GM12872 (cell line): ENCODE results near the gene SYP.

Source experiments
- TF ChIP-seq, protein P1 (sequence below): IDR thresholded peaks from 3 replicates; pipeline ENCODE4 v1.5.1; 2011; ENCODE audit warnings: low read depth, mild to moderate bottlenecking, low read length, moderate library complexity; ENCODE audit not compliant: insufficient read depth

The SYP gene

DNA sequence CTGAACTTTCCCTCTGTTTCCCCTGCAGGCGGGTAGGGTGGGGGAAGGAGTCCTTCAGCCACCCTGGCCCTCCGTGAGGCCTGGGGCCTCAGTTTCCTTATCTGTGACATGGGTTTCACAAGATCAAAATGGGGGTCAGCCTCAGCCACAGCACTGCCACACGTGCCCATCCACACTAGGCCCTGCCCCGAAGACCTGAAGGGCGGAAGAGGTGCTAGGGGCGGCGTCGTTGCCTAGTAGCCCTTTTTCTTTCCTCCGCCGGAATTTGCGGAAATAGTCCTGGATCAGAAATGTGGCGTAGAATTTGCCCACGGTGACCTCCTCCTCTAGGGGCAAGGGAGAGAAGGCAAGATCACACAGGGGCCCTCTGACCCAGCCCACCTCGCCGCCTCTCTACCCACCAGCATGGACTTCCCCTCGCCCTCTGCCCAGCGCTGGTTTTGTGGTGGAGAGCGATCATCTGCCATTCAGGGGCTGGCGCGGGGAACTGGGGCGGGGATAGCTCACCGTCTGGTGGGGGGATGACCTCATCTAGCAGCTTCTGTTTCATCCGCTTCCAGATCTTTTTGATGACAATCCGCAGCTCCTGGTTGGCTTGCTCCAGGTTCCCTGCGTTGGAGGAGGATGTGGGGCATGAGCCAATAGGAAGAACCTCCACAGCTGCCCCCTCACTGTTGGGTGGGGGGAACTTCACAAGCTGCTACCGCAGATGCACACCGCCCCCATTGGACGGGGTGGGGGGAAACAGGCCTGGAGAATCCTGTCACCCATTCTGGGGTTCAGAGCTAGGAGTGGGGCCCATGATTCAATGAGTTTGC, 9.7 kb upstream of the SYP start:
- TF ChIP-seq, protein P1, sequence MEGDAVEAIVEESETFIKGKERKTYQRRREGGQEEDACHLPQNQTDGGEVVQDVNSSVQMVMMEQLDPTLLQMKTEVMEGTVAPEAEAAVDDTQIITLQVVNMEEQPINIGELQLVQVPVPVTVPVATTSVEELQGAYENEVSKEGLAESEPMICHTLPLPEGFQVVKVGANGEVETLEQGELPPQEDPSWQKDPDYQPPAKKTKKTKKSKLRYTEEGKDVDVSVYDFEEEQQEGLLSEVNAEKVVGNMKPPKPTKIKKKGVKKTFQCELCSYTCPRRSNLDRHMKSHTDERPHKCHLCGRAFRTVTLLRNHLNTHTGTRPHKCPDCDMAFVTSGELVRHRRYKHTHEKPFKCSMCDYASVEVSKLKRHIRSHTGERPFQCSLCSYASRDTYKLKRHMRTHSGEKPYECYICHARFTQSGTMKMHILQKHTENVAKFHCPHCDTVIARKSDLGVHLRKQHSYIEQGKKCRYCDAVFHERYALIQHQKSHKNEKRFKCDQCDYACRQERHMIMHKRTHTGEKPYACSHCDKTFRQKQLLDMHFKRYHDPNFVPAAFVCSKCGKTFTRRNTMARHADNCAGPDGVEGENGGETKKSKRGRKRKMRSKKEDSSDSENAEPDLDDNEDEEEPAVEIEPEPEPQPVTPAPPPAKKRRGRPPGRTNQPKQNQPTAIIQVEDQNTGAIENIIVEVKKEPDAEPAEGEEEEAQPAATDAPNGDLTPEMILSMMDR, result no peak

DNA sequence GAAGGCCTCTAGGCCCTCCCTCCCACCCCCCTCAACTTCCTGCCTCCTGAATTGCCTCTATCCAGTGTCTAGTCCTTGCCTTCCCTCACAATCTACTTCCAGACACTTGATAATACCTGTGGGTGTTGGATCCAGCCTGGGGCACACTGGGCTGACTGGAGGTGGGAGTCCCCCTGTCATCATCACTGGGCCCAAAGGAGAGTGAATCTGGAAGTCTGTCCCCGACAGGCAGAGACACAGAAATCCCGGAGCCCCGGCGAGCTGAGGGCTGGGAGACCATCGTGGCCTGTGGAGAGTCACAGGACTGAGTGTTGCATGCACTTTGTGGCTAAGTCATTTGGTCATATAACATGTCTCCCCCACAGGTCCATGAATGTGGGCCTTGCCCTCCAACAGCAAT, 8.4 kb upstream of the SYP start:
- TF ChIP-seq, protein P1, result no peak

DNA sequence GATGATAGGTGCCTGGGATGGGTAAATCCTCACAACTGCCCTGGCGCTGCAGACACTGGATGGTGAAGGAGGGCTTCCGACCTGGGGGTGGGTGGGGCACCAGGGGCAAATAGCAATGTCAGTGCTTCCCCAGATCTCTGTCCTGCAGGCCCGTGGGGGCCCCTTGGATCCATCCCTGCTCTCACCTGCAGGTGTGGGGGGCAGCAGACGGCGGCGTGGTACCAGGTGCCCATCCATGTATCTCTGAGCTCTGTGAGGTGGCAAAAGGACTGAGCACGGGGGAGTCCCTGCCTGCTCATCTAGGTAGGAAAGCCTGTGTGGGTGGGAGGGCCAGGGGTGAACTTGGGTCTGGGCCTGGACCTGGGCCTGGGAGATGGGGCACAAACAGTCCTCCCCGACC, 6.5 kb upstream of the SYP start:
- TF ChIP-seq, protein P1, result no peak

DNA sequence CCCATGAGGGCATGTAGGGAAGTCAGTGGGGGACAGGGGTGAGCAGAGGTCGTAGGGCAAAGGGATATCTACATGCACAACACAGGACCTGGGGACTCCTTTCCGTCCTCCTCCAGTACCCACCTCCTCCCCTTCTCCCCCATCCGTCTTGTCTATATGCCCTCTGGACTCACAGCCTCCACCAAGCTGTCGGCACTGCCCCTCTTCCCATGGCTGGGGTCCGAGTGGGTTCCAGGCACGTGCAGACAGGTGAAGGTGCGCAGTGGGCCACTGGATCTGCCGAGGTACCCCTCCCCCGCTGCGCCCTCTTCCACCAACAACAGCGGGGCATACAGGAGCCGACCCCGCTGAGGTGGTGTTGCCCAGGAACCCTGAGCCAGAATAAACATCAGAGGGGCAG, 5.5 kb upstream of the SYP start:
- TF ChIP-seq, protein P1, result no peak

DNA sequence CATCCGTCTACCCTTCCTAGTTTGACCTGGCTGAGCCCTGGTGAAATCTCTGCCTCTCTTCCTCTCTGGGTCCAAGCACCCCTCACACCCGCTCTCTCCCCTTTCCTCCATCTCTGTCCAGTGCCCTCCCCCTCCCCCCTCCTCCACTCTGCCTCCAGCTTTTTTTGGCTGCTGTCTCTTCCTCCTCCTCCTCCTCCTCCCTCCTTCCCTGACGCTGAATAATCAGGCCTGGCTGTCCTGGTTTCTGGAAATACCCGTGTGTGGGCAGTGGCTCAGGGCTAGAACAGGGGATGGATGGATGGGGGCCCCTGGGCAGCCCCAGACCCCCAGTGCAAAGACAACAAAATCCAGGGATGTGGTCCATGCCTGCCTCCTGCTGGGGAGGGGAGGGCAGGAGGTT, 4.7 kb upstream of the SYP start:
- TF ChIP-seq, protein P1, result no peak

DNA sequence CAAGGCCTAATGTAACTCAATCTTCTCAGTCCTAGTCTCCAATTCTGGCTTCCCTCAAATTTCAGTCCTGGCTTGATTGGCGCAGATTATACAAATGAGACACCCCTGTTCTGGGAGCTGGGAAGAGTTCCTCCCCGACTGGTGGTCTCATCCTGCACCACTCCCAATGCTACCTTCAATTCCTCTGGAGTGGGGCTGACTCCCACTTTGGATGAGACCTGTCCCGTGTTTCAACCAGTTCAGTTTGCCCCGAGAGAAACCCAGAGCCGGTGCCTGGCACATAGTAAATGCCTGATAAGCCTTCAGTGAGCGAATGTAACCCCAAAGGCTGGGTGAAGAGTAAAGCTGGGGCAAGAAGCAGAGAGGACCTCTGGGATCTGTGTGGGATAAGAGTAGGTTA, 4.0 kb upstream of the SYP start:
- TF ChIP-seq, protein P1, result no peak

DNA sequence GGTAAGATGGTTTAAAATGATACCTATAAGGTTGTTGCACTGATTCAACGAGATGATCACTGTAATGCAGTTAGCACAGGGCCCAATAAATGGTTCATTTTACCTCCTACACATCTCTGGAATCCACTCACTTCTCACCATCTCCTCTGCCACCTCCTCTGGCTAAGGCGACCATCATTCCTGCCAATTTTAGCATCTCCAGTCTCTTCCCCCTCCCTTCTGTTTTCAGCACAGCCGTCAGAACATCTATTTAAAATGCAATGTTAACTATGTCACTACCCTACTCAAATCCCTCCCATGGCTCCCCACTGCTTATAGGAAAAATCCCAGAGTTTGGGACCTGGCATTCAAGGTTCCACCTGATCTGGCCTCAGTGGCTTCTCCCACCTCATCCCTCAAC, 3.5 kb upstream of the SYP start:
- TF ChIP-seq, protein P1, result no peak
